ENCODE measurements around the gene PDE9A.
"Not testable (repeated sequence)": the region's sequence is repeated elsewhere in the genome, so short reads cannot be mapped to it uniquely, and the experiment has no call there.

PDE9A gene

GRCh38 chr21:42720484-42720883 lies 67.1 kb downstream of the PDE9A start:
- DNase-seq = not testable (repeated sequence)

- DNase-seq = no peak
Measured at GRCh38 chr21:42721341-42721824, 68.0 kb downstream of the PDE9A start.

- no peak for DNase-seq
Measured at GRCh38 chr21:42722153-42722552, 68.7 kb downstream of the PDE9A start.

- no peak for DNase-seq
Measured at GRCh38 chr21:42722808-42723473, 69.5 kb downstream of the PDE9A start.

- no peak for DNase-seq
Measured at GRCh38 chr21:42724226-42724920, 71.0 kb downstream of the PDE9A start.

GRCh38 chr21:42725416-42725930 lies 72.1 kb downstream of the PDE9A start:
- no peak for DNase-seq

- DNase-seq = no peak
Measured at GRCh38 chr21:42731264-42732032, 78.0 kb downstream of the PDE9A start.

- DNase-seq = no peak
Measured at GRCh38 chr21:42732033-42732410, 78.6 kb downstream of the PDE9A start.

GRCh38 chr21:42733037-42733627 lies 79.7 kb downstream of the PDE9A start:
- no peak for DNase-seq

- DNase-seq = no peak
Measured at GRCh38 chr21:42733874-42734273, 80.5 kb downstream of the PDE9A start.

- no peak for DNase-seq
Measured at GRCh38 chr21:42734323-42734971, 81.0 kb downstream of the PDE9A start.

GRCh38 chr21:42735061-42735460 lies 81.6 kb downstream of the PDE9A start:
- DNase-seq = no peak

GRCh38 chr21:42735944-42736343 lies 82.5 kb downstream of the PDE9A start:
- DNase-seq = no peak

- DNase-seq = no peak
Measured at GRCh38 chr21:42736646-42737350, 83.4 kb downstream of the PDE9A start.

GRCh38 chr21:42737951-42738590 lies 84.7 kb downstream of the PDE9A start:
- DNase-seq = no peak

- no peak for DNase-seq
Measured at GRCh38 chr21:42739061-42739931, 85.9 kb downstream of the PDE9A start.

GRCh38 chr21:42740405-42740909 lies 87.0 kb downstream of the PDE9A start:
- no peak for DNase-seq

GRCh38 chr21:42741066-42741465 lies 87.6 kb downstream of the PDE9A start:
- DNase-seq = no peak

GRCh38 chr21:42744520-42745445 lies 91.4 kb downstream of the PDE9A start:
- DNase-seq = no peak

All from NCI-H748 treated with DMSO at 0.1 percent for 48 hours (cell line).